ENCODE data around the gene NOX5. TPM values are rescaled to one million over a fixed set of nuclear protein-coding genes. Genes with fewer than 3 reads are reported as not detected.

Gene NOX5
- total and polyA plus RNA-seq, 2 of the 13 experiments (the other 11 are each of a cell fraction or from before 2014, with no cell fraction given) = not detected

GRCh38 chr15:69016021-69016595 is 1.6 kb downstream of the NOX5 start:
- ATAC-seq (no peak), DNase-seq (ENCODE audit: low spot score) (no peak), FAIRE-seq (no peak)
- no peak overlapping the region for H3K9ac ChIP-seq (ENCODE audit: insufficient read depth, low read depth, low read length)
- no peak overlapping the region for H2AFZ ChIP-seq (ENCODE audit: low read length)
- WGBS (ENCODE audit: low lambda C conversion rate) = 63% methylated on average over 4 of the region's 5 CpGs
- CTCF ChIA-PET (ENCODE audit: low intra/inter-chr PET ratio, low total read pairs) = no interaction called here
- POLR2A ChIA-PET = no interaction called here
- H3K36me3 ChIP-seq (replicated peaks in 1 of 2; ENCODE audit: control insufficient read depth in 1 of 2, insufficient read depth in 2 of 2, low read length in 2 of 2) = no peaks in the 10 kb centered on the region
- TF ChIP-seq ZNF333 (CRISPR knock-in tag; IDR thresholded peaks at IDR 0.05; ENCODE audit: borderline replicate concordance) (no peak), ZNF674 (CRISPR knock-in tag; IDR thresholded peaks at IDR 0.05; ENCODE audit: low read depth) (no peak), ZNF614 (CRISPR knock-in tag; IDR thresholded peaks at IDR 0.05; ENCODE audit: borderline replicate concordance) (no peak), BCL6 (CRISPR knock-in tag; IDR thresholded peaks at IDR 0.05) (no peak), IKZF1 (IDR thresholded peaks at IDR 0.05) (no peak)
- in situ Hi-C loops (cut with HindIII; ENCODE audit: extremely low pct_ligation_motif_present, low pct_unique_long_range_greater_than_20kb) (no loop called here), intact Hi-C loops (cut with micrococcal nuclease; ENCODE audit: unreplicated experiment) (no loop called here)
- H4K20me1 ChIP-seq (ENCODE audit: insufficient read depth, low read length) = no peaks in the 10 kb centered on the region
- no TSS peak for BruUV-seq (replicated peaks)
- no peak overlapping the region for H3K4me3 ChIP-seq (replicated peaks in 1 of 3; ENCODE audit: insufficient read depth in 1 of 3, low read depth in 2 of 3, low read length in 3 of 3)
- peaks cover 24% of the 10 kb centered on the region for H3K4me1 ChIP-seq (ENCODE audit: insufficient read depth, low read length)
- H3K4me2 ChIP-seq (ENCODE audit: low read depth, low read length) = no peak overlapping the region
- no peak overlapping the region for H3K27ac ChIP-seq (ENCODE audit: extremely low read length, insufficient read depth, low read length)
- peaks cover 0 to 1% of the 10 kb centered on the region in 2 experiments; a peak in 1 of 5 replicates for H3K27me3 ChIP-seq (ENCODE audit: control insufficient read depth in 1 of 2, insufficient read depth in 2 of 2, low read length in 2 of 2)
- H3K9me3 ChIP-seq (ENCODE audit: low read length) = no peaks in the 10 kb centered on the region
- H3K79me2 ChIP-seq (ENCODE audit: insufficient read depth, low read length) = no peaks in the 10 kb centered on the region

- intact Hi-C loops (cut with micrococcal nuclease; ENCODE audit: unreplicated experiment) = no loop called here
- TF ChIP-seq GATAD2A (CRISPR knock-in tag; IDR thresholded peaks at IDR 0.05) (peak; percentile 65), KLF13 (CRISPR knock-in tag; IDR thresholded peaks at IDR 0.05) (no peak), DPF2 (CRISPR knock-in tag; IDR thresholded peaks at IDR 0.05; ENCODE audit: borderline replicate concordance, low read depth) (0 out of 2 replicates have a peak, but pooled peaks have one; percentile 28), BCL6 (CRISPR knock-in tag; IDR thresholded peaks at IDR 0.05) (peak; percentile 51; the same call in 1 of the 2 replicates), NCOA2 (CRISPR knock-in tag; IDR thresholded peaks at IDR 0.05) (0 out of 2 replicates have a peak, but pooled peaks have one; percentile 20), ZMYM3 (CRISPR knock-in tag; IDR thresholded peaks at IDR 0.05) (0 out of 2 replicates have a peak, but pooled peaks have one; percentile 26), ZNF770 (CRISPR knock-in tag; IDR thresholded peaks at IDR 0.05) (0 out of 2 replicates have a peak, but pooled peaks have one; percentile 26), NR2C2 (CRISPR knock-in tag; IDR thresholded peaks at IDR 0.05; ENCODE audit: borderline replicate concordance) (peak; percentile 83), ZNF280D (CRISPR knock-in tag; IDR thresholded peaks at IDR 0.05) (no peak)
Measured at GRCh38 chr15:69017978-69018377, 3.5 kb downstream of the NOX5 start.

More at GRCh38 chr15:69017978-69018377, 3.5 kb downstream of the NOX5 start:
- BruUV-seq (replicated peaks) = no TSS peak
- ChIA-PET POLR2A (interaction anchor here (1.4 kb wide), 1 partner anchor 14 kb away, joined by 3 read pairs; no protein-coding TSS in a partner anchor), CTCF (ENCODE audit: low intra/inter-chr PET ratio, low total read pairs) (no interaction called here)
- WGBS (ENCODE audit: low lambda C conversion rate) = 0% methylated on average over 5 of the region's 7 CpGs
- Histone ChIP-seq H3K79me2 (ENCODE audit: insufficient read depth, low read length) (no peaks in the 10 kb centered on the region), H3K36me3 (replicated peaks in 1 of 2; ENCODE audit: control insufficient read depth in 1 of 2, insufficient read depth in 2 of 2, low read length in 2 of 2) (no peaks in the 10 kb centered on the region), H3K9me3 (ENCODE audit: low read length) (no peaks in the 10 kb centered on the region), H3K27me3 (ENCODE audit: control insufficient read depth in 1 of 2, insufficient read depth in 2 of 2, low read length in 2 of 2) (no peaks in the 10 kb centered on the region; a peak in 1 of 5 replicates), H3K9ac (ENCODE audit: insufficient read depth, low read depth, low read length) (no peak overlapping the region), H2AFZ (ENCODE audit: low read length) (peak overlapping the region; percentile 56), H3K4me1 (ENCODE audit: insufficient read depth, low read length) (peaks cover 20% of the 10 kb centered on the region), H3K4me2 (ENCODE audit: low read depth, low read length) (peak overlapping the region; percentile 77), H3K4me3 (replicated peaks in 1 of 3; ENCODE audit: insufficient read depth in 1 of 3, low read depth in 2 of 3, low read length in 3 of 3) (peak overlapping the region in 2 of 3 experiments; percentile 25 to 51; a peak in 3 of 6 replicates), H4K20me1 (ENCODE audit: insufficient read depth, low read length) (no peaks in the 10 kb centered on the region), H3K27ac (ENCODE audit: extremely low read length, insufficient read depth, low read length) (no peak overlapping the region)
- peak; percentile 83 for FAIRE-seq
- in situ Hi-C loops (cut with HindIII; ENCODE audit: extremely low pct_ligation_motif_present, low pct_unique_long_range_greater_than_20kb) = no loop called here
- peak; percentile 97 for ATAC-seq
- DNase-seq (ENCODE audit: low spot score) = peak; percentile 71
